H1 (cell line): ENCODE results near the gene PARD3. TPM values are rescaled to one million over a fixed set of nuclear protein-coding genes. Genes with fewer than 3 reads are reported as not detected.

Experiments
- RAD21 ChIP-seq, 2 experiments: IDR thresholded peaks in 1 of 2; conservative IDR thresholded peaks in 1 of 2; 2 replicates each; pipeline ENCODE4 v1.6.1; 2011; ENCODE audit warnings: low read depth in 2 of 2, low read length in 2 of 2, improper control_type of control experiment in 1 of 2, inconsistent platforms in 1 of 2, mild to moderate bottlenecking in 1 of 2, moderate library complexity in 1 of 2
- RBBP5 ChIP-seq: IDR thresholded peaks from 2 replicates; pipeline ENCODE4 v1.7.1; 2012; ENCODE audit warnings: low read depth, mild to moderate bottlenecking, inconsistent platforms, low read length, moderate library complexity, borderline replicate concordance
- TEAD4 ChIP-seq: IDR thresholded peaks from 2 replicates; pipeline ENCODE4 v1.6.1; 2012; ENCODE audit warnings: low read depth, low read length, inconsistent platforms, mixed read lengths
- polyA plus RNA-seq, 7 experiments: library from polyadenylated mRNA; depleted of rRNA in 3 of 7; stranded (reverse) in 5 of 7; unstranded in 2 of 7; fragments of >200 nt in 5 of 7; fragments of 200-250 nt in 2 of 7; gene quantifications; 1 replicate in 5 of 7; 2 replicates in 1 of 7; 4 replicates in 1 of 7; pipeline versions ENCODE4 v1.2.1 to v1.2.3, GENCODE V29; 2011 to 2013; ENCODE audit warnings: missing spikeins in 2 of 7, mixed read lengths in 2 of 7
- total RNA-seq: library from RNA; stranded (reverse); fragmentation: NEBNext Ultra II Directional; extraction: Animal tissue kit (Norgen Biotek cat#: 25700); gene quantifications from 2 replicates; pipeline ENCODE4 v1.2.1, GENCODE V29; 2021

PARD3 gene
- total and polyA plus RNA-seq, 2 of the 8 experiments (the other 6 are each of a cell fraction or from before 2014, with no cell fraction given) = 19.7 to 49.1 TPM

GRCh38 chr10:34373211-34373610 lies 441.9 kb downstream of the PARD3 start (continued):
- no peak for TF ChIP-seq TEAD4
- no peak for TF ChIP-seq RBBP5
- no peak for TF ChIP-seq RAD21 (IDR thresholded peaks at IDR 0.05 in 1 of 2, conservative IDR thresholded peaks at IDR 0.05 in 1 of 2; ENCODE audit: low read depth in 2 of 2, low read length in 2 of 2)
- TF ChIP-seq, all 59 proteins: peak for 0
